ENCODE results near the gene RIC3. TPM values are rescaled to one million over a fixed set of nuclear protein-coding genes. Genes with fewer than 3 reads are reported as not detected.
A peak's percentile ranks its signal among the peaks of the same experiment; 100 is the strongest.

RIC3 gene
- total and polyA plus RNA-seq, 5 donors from 2014 or later: 1.5 to 23.8 (median 3.1) TPM

DNA sequence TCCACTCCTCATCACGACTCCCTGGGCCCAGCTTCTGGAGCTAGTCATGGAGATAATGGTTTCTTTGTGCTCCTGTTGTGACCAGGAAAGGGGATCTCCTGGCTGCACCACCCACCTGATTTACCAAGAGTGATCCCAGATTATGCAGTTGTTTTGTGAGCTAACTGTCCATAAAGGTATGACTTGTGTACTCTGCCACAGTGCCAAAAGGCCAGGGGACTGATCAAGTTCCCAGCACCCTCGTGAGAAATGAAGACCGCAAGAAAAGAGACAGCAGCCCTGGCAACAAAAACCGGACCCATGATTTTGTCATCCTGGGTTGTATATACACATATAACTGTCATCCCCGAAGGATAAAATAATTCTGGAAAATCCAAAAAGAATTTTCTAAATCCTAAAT, 61.2 kb downstream of the RIC3 start:
- H3K4me1 Mint-ChIP-seq: peaks cover 0 to 6% (median 0%) of the 10 kb centered on the region in 4 donors
- H3K27me3 Mint-ChIP-seq: no peaks in the 10 kb centered on the region
- peaks cover 24% of the 10 kb centered on the region for H3K36me3 ChIP-seq (ENCODE audit: control insufficient read depth, insufficient read depth, low read length)
- no peaks in the 10 kb centered on the region for H3K27me3 ChIP-seq (ENCODE audit: control insufficient read depth, insufficient read depth, low read length)
- H3K4me1 ChIP-seq (ENCODE audit: control insufficient read depth, insufficient read depth, low read length, poor library complexity, severe bottlenecking): no peaks in the 10 kb centered on the region
- no peaks in the 10 kb centered on the region for H3K9me3 ChIP-seq (ENCODE audit: control insufficient read depth in 2 of 2, low read length in 2 of 2)
- no peak overlapping the region for H3K4me3 Mint-ChIP-seq
- H3K4me3 ChIP-seq (ENCODE audit: low read depth, low read length): no peak overlapping the region
- H3K36me3 Mint-ChIP-seq: peaks cover 5% of the 10 kb centered on the region
- H3K9me3 Mint-ChIP-seq: no peaks in the 10 kb centered on the region
- DNase-seq (no peak), ATAC-seq (ENCODE audit: low read depth in 2 of 2) (no peak)
- no peak overlapping the region for H3K27ac ChIP-seq (ENCODE audit: insufficient read depth, low read length, poor library complexity, severe bottlenecking)
- H3K27ac Mint-ChIP-seq: no peak overlapping the region

GRCh38 chr11:8106679-8107078, 62.1 kb downstream of the RIC3 start:
- Mint-ChIP-seq H3K27ac (peak overlapping the region in 1 of 3 donors; percentile 8), H3K4me3 (no peak overlapping the region), H3K4me1 (peaks cover 0 to 6% (median 0%) of the 10 kb centered on the region in 4 donors), H3K27me3 (no peaks in the 10 kb centered on the region), H3K9me3 (no peaks in the 10 kb centered on the region), H3K36me3 (peaks cover 5% of the 10 kb centered on the region)
- H3K4me1 ChIP-seq (ENCODE audit: control insufficient read depth, insufficient read depth, low read length, poor library complexity, severe bottlenecking): no peaks in the 10 kb centered on the region
- H3K9me3 ChIP-seq (ENCODE audit: control insufficient read depth in 2 of 2, low read length in 2 of 2): no peaks in the 10 kb centered on the region
- DNase-seq: no peak
- no peak overlapping the region for H3K27ac ChIP-seq (ENCODE audit: insufficient read depth, low read length, poor library complexity, severe bottlenecking)
- H3K36me3 ChIP-seq (ENCODE audit: control insufficient read depth, insufficient read depth, low read length): peaks cover 27% of the 10 kb centered on the region
- H3K27me3 ChIP-seq (ENCODE audit: control insufficient read depth, insufficient read depth, low read length): no peaks in the 10 kb centered on the region
- H3K4me3 ChIP-seq (ENCODE audit: low read depth, low read length): no peak overlapping the region
- ATAC-seq (ENCODE audit: low read depth in 2 of 2): no peak

GRCh38 chr11:8105666-8106065, 63.2 kb downstream of the RIC3 start:
- Mint-ChIP-seq H3K27me3 (no peaks in the 10 kb centered on the region), H3K9me3 (no peaks in the 10 kb centered on the region), H3K4me3 (no peak overlapping the region), H3K27ac (peak overlapping the region in 1 of 3 donors; percentile 61), H3K4me1 (peaks cover 0 to 6% (median 0%) of the 10 kb centered on the region in 4 donors), H3K36me3 (no peaks in the 10 kb centered on the region)
- no peaks in the 10 kb centered on the region for H3K27me3 ChIP-seq (ENCODE audit: control insufficient read depth, insufficient read depth, low read length)
- H3K36me3 ChIP-seq (ENCODE audit: control insufficient read depth, insufficient read depth, low read length): peaks cover 26% of the 10 kb centered on the region
- H3K9me3 ChIP-seq (ENCODE audit: control insufficient read depth in 2 of 2, low read length in 2 of 2): no peaks in the 10 kb centered on the region
- H3K27ac ChIP-seq (ENCODE audit: insufficient read depth, low read length, poor library complexity, severe bottlenecking): no peak overlapping the region
- no peak for ATAC-seq (ENCODE audit: low read depth in 2 of 2)
- DNase-seq: no peak
- H3K4me3 ChIP-seq (ENCODE audit: low read depth, low read length): no peak overlapping the region
- no peaks in the 10 kb centered on the region for H3K4me1 ChIP-seq (ENCODE audit: control insufficient read depth, insufficient read depth, low read length, poor library complexity, severe bottlenecking)

DNA sequence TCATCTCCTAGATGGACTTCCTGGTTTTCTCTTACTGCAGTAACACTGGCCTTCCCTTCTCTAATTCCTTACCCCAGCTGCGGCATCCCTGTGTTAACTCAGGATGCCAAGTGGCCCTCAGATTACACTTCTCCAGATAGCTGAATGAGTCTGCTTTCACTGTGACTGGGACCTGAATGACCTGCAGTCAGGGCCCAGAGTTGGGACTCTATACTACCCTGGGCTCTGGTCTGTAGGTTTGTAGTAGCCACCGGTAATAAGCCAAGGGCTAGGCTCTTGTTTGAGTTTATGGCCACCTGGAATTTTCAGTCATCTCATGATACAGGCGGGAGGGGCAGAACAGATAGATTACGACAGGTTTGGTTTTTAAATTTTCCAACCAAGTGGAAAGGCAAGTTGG, 63.7 kb downstream of the RIC3 start:
- Histone ChIP-seq H3K4me3 (ENCODE audit: low read depth, low read length) (no peak overlapping the region), H3K4me1 (ENCODE audit: control insufficient read depth, insufficient read depth, low read length, poor library complexity, severe bottlenecking) (no peaks in the 10 kb centered on the region), H3K36me3 (ENCODE audit: control insufficient read depth, insufficient read depth, low read length) (peaks cover 24% of the 10 kb centered on the region), H3K27ac (ENCODE audit: insufficient read depth, low read length, poor library complexity, severe bottlenecking) (no peak overlapping the region), H3K27me3 (ENCODE audit: control insufficient read depth, insufficient read depth, low read length) (no peaks in the 10 kb centered on the region), H3K9me3 (ENCODE audit: control insufficient read depth in 2 of 2, low read length in 2 of 2) (no peaks in the 10 kb centered on the region)
- Mint-ChIP-seq H3K9me3 (no peaks in the 10 kb centered on the region), H3K27ac (peak overlapping the region in 1 of 3 donors; percentile 61), H3K36me3 (no peaks in the 10 kb centered on the region), H3K4me1 (peaks cover 0 to 6% (median 0%) of the 10 kb centered on the region in 4 donors), H3K4me3 (no peak overlapping the region), H3K27me3 (no peaks in the 10 kb centered on the region)
- no peak for DNase-seq
- no peak for ATAC-seq (ENCODE audit: low read depth in 2 of 2)

DNA sequence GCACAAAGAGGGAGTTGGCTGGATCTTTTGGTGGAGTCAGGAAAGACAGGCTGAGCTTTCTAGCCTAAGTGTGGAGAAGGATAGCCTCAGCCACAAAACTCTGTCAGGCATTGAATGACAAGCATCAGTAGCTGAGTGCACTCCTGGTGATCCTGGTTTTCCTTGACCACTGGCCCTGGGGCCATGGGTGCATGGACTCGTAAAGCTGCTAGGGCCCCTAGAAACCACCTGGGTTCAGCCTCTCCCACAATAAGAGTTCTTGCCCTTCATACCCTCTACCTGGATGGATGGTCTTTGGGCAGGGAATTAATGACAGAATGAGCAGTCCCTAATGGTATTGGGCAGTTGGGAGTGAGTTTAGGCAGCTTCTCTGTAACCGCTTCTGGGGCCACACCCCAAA, 64.9 kb downstream of the RIC3 start:
- ATAC-seq (ENCODE audit: low read depth in 2 of 2): no peak
- H3K4me3 Mint-ChIP-seq: no peak overlapping the region
- no peak for DNase-seq

DNA sequence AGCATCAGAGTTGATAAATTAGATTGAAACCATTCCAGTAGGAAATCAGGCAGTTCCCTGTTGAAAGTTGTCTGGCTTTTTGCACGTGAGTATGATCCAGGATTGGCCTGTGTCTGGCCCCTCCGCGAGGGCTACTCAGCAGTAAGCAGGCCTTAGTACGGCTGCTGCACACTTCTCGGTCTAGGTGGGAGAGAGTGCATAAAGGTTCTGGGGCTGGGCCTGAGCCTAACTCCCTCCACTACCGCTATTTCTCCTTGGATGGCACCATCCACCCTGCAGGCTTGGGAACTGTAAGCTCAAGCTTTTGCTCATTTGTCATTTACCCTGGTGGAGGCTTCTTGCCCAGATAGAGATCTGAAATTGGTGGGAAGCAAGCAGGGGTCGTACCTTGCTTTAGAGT, 65.9 kb downstream of the RIC3 start:
- H3K4me1 Mint-ChIP-seq: peaks cover 0 to 6% (median 0%) of the 10 kb centered on the region in 4 donors
- H3K36me3 Mint-ChIP-seq: no peaks in the 10 kb centered on the region
- no peaks in the 10 kb centered on the region for H3K27me3 Mint-ChIP-seq

More for the DNA sequence above, 64.9 kb downstream of the RIC3 start:
- H3K27ac Mint-ChIP-seq: no peak overlapping the region
- H3K27me3 Mint-ChIP-seq: no peaks in the 10 kb centered on the region
- Histone ChIP-seq H3K27ac (ENCODE audit: insufficient read depth, low read length, poor library complexity, severe bottlenecking) (no peak overlapping the region), H3K27me3 (ENCODE audit: control insufficient read depth, insufficient read depth, low read length) (no peaks in the 10 kb centered on the region), H3K4me3 (ENCODE audit: low read depth, low read length) (no peak overlapping the region), H3K9me3 (ENCODE audit: control insufficient read depth in 2 of 2, low read length in 2 of 2) (no peaks in the 10 kb centered on the region), H3K36me3 (ENCODE audit: control insufficient read depth, insufficient read depth, low read length) (peaks cover 20% of the 10 kb centered on the region), H3K4me1 (ENCODE audit: control insufficient read depth, insufficient read depth, low read length, poor library complexity, severe bottlenecking) (no peaks in the 10 kb centered on the region)
- no peaks in the 10 kb centered on the region for H3K36me3 Mint-ChIP-seq
- H3K9me3 Mint-ChIP-seq: no peaks in the 10 kb centered on the region
- H3K4me1 Mint-ChIP-seq: peaks cover 0 to 6% (median 0%) of the 10 kb centered on the region in 4 donors

DNA sequence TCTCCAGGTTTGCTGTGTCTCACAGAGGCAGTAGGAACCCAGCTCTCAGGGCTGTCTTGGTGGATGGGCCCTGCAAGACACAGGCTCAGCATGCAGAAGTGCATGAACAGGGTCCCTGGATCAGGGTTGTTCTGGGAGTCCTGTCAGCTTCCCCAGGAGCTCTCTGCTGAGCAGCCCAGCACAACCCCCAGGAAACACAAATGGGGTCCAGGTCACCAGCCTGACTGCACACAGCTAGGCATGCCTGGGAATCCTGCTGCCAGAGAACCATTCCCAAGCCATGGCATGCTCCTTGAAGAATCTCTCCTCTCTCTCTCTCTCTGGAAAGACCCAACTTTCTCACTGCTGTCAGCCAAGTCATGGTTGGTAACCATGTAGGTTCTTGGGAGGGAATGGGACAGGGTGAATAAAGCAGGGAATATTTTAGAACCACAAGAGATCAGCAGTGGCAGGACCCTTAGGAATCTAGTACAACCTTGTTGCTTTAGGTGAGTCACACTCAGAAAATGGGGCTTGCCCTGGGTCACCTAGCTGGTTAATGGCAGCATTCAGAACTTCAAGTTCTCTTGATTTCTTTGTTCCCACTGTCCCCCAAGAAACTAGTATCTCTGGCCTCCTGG, 66.4 kb downstream of the RIC3 start:
- Histone ChIP-seq H3K27me3 (ENCODE audit: control insufficient read depth, insufficient read depth, low read length) (no peaks in the 10 kb centered on the region), H3K4me3 (ENCODE audit: low read depth, low read length) (no peak overlapping the region), H3K36me3 (ENCODE audit: control insufficient read depth, insufficient read depth, low read length) (peaks cover 18% of the 10 kb centered on the region), H3K4me1 (ENCODE audit: control insufficient read depth, insufficient read depth, low read length, poor library complexity, severe bottlenecking) (no peaks in the 10 kb centered on the region), H3K27ac (ENCODE audit: insufficient read depth, low read length, poor library complexity, severe bottlenecking) (no peak overlapping the region), H3K9me3 (ENCODE audit: control insufficient read depth in 2 of 2, low read length in 2 of 2) (no peaks in the 10 kb centered on the region)
- Mint-ChIP-seq H3K27me3 (no peaks in the 10 kb centered on the region), H3K4me1 (peaks cover 0 to 6% (median 0%) of the 10 kb centered on the region in 4 donors), H3K27ac (no peak overlapping the region), H3K9me3 (no peaks in the 10 kb centered on the region), H3K36me3 (no peaks in the 10 kb centered on the region), H3K4me3 (no peak overlapping the region)
- no peak for DNase-seq
- ATAC-seq (ENCODE audit: low read depth in 2 of 2): no peak

More for the DNA sequence above, 65.9 kb downstream of the RIC3 start:
- H3K4me3 Mint-ChIP-seq: no peak overlapping the region
- Histone ChIP-seq H3K9me3 (ENCODE audit: control insufficient read depth in 2 of 2, low read length in 2 of 2) (no peaks in the 10 kb centered on the region), H3K36me3 (ENCODE audit: control insufficient read depth, insufficient read depth, low read length) (peaks cover 20% of the 10 kb centered on the region), H3K27me3 (ENCODE audit: control insufficient read depth, insufficient read depth, low read length) (no peaks in the 10 kb centered on the region), H3K4me3 (ENCODE audit: low read depth, low read length) (no peak overlapping the region), H3K27ac (ENCODE audit: insufficient read depth, low read length, poor library complexity, severe bottlenecking) (no peak overlapping the region), H3K4me1 (ENCODE audit: control insufficient read depth, insufficient read depth, low read length, poor library complexity, severe bottlenecking) (no peaks in the 10 kb centered on the region)
- DNase-seq (no peak), ATAC-seq (ENCODE audit: low read depth in 2 of 2) (no peak)
- H3K27ac Mint-ChIP-seq: no peak overlapping the region
- H3K9me3 Mint-ChIP-seq: no peaks in the 10 kb centered on the region

GRCh38 chr11:8101421-8101820, 67.4 kb downstream of the RIC3 start:
- DNase-seq (no peak), ATAC-seq (ENCODE audit: low read depth in 2 of 2) (no peak)
- no peak overlapping the region for H3K4me3 Mint-ChIP-seq
- H3K9me3 Mint-ChIP-seq: no peaks in the 10 kb centered on the region
- H3K36me3 ChIP-seq (ENCODE audit: control insufficient read depth, insufficient read depth, low read length): peaks cover 15% of the 10 kb centered on the region
- H3K4me1 ChIP-seq (ENCODE audit: control insufficient read depth, insufficient read depth, low read length, poor library complexity, severe bottlenecking): no peaks in the 10 kb centered on the region
- no peak overlapping the region for H3K4me3 ChIP-seq (ENCODE audit: low read depth, low read length)
- H3K36me3 Mint-ChIP-seq: no peaks in the 10 kb centered on the region
- H3K9me3 ChIP-seq (ENCODE audit: control insufficient read depth in 2 of 2, low read length in 2 of 2): no peaks in the 10 kb centered on the region
- H3K27me3 Mint-ChIP-seq: no peaks in the 10 kb centered on the region
- H3K27me3 ChIP-seq (ENCODE audit: control insufficient read depth, insufficient read depth, low read length): no peaks in the 10 kb centered on the region
- H3K27ac ChIP-seq (ENCODE audit: insufficient read depth, low read length, poor library complexity, severe bottlenecking): no peak overlapping the region
- peaks cover 0 to 6% (median 0%) of the 10 kb centered on the region in 4 donors for H3K4me1 Mint-ChIP-seq
- no peak overlapping the region for H3K27ac Mint-ChIP-seq
